CD1c-positive myeloid dendritic cell (primary cell): ENCODE results near the gene MYO18A.
"Not testable (repeated sequence)": the region's sequence is repeated elsewhere in the genome, so short reads cannot be mapped to it uniquely, and the experiment has no call there.

Experiments
- DNase-seq: peaks from one replicate; pipeline ENCODE4 v3.0.0-alpha.2; 2016; ENCODE audit errors: extremely low spot score

MYO18A gene

GRCh38 chr17:29149431-29150064 is 30.6 kb downstream of the MYO18A start:
- peak; percentile 76 for DNase-seq

GRCh38 chr17:29148790-29149430 is 31.3 kb downstream of the MYO18A start:
- peak; percentile 95 for DNase-seq

- no peak for DNase-seq
These were observed 31.9 kb downstream of the MYO18A start for GRCh38 chr17:29148257-29148789.

DNA sequence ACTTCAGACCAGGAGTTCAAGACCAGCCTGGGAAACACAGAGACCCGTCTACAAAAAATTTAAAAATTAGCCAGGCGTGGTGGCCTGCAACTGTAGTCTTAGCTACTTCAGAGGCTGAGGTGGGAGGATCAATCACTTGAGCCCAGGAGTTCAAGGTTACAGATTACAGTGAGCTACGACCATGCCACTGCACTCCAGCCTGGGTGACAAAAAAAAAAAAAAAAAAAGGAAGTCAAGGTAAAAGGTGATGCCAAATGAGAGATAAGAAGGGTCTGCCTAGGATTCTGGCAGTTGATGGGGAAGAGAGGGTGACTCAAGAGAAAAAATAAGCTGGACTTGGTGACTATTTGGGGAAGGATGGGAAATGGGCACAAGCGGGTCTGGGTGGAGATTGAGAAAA is 32.5 kb downstream of the MYO18A start:
- DNase-seq, result no peak

DNA sequence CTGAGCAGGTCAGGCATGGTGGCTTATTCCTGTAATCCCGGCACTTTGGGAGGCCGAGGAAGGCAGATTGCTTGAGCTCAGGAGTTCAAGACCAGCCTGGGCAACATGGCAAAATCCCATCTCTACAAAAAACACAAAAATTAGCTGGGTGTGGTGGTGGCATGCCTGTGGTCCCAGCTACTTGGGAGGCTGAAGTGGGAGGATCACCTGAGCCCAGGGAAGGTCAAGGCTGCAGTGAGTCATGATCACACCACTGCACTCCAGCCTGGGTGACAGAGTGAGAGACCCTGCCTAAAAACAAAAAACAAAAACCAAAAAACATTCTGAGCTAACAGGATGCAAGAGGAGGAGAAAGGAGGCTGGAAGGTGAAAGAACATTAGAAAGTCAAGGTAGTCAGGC is 33.0 kb downstream of the MYO18A start:
- DNase-seq, result not testable (repeated sequence)

DNA sequence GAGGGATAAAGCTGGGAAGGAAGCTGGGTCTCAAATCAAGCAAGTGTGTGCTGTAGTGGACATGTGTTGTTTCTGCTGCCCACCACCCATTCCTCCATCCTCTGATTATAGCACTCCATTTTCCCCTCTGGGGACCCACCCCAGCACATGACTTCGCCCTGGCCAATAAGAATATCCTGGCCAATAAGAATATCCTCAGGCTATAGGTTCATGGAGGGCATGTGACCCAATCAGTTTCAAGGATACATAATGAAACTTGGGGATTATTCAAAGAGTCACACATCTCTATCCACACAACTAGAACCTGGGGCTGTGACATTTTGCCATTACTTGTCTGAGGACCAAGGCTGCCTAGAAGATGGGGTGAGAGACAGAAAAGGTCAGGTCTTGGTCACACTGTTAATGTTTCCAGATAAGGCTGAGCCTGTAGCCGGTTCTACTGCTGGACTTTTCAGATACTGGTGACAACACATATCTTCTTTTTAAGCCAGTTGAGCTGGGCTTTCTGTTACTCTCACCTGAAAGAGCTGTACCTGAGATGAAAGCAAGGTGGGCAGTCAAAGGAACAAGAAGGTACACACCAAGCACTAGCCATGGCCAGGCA is 33.7 kb downstream of the MYO18A start:
- DNase-seq, result no peak

GRCh38 chr17:29145289-29146073 is 34.7 kb downstream of the MYO18A start:
- DNase-seq, result peak; percentile 75

GRCh38 chr17:29143894-29144293 is 36.3 kb downstream of the MYO18A start:
- DNase-seq, result peak; percentile 58

DNA sequence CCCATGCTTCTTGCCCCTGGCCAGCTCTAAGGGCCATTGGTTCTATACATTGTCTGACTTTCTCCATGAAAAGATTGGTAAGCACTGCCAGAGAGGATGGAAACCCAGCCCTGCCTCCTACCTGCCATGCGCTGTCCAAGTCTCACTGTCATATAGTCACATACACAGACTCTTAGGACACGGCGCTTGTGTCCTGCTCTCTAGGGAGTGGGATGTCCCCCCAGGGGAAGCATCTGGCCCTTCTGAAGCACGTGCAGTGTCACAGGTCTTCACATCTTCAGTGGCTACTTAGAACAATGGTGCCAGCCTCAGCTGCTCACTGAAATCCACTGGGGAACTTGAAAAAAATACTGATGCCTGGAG is 38.7 kb downstream of the MYO18A start:
- no peak for DNase-seq

DNA sequence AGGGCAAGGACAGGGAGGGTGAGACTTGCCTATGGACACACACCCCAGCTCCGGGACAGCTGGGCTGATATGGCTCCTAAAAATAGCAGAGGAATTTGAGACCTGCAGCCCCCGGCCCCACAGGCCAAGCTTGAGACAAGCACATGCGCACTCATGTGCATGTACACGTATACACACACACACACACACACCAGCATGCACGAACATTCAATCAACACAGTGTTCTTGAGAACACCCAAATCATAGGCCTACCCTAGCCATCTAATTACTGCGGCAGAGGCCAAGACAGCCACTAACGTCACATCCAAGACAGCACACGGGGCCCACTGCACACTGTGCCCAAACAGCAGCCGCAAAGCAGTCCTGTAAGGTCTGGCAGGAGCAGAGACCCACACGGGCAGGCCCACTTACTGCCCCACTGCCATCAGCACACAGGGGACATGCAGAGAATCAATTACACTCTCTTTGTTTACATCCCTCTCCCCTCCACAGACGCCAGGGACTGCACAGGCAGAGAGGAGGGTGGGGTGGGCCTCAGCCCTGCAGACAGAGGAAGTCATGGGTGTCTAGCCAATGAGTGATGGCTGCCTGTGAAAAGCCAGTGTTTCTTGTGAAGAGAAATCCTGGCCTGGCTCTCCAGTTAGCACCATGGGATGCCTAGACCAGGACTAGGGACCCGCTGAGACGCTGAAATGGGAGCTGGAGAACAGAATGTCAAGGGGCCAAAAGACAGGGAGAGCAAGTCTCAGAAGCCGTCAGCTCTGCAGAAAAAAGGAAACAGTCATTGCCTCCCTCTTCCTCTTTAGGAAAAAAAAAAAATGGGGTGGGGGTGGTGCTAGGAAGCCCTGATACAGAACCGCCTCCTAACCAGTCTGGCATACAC is 39.3 kb downstream of the MYO18A start:
- DNase-seq, result peak; percentile 80

DNA sequence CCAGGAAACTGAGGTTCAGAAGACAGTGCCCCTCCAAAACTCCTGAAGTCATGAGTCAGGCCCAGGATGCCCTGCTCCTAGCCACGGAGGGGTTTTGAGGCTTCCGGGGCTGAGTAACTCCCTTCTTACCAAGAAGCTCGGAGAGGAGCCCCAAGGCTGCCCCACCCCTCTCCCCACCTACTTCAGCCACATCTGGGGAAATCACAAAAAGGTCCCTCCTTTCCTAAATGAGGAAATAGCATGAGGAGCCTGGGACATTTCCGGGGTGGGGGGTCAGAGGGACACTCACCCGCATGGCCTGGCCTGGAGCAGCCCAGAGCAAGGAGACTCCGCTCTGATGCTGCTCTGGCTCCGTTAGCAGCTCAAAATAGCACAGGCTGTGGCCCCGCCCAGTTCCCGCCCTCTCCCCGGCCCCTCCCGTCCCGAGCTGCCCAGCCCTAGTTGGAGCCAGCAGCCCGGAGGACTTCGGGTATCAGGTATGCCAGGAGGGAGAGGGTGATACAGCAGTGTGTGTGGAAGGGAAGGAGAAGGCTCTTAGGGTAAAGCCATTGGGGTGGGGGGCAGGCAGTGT is 40.1 kb downstream of the MYO18A start:
- peak; percentile 87 for DNase-seq

- DNase-seq, result peak; percentile 84
These were observed 41.1 kb downstream of the MYO18A start for GRCh38 chr17:29138971-29139691.

DNA sequence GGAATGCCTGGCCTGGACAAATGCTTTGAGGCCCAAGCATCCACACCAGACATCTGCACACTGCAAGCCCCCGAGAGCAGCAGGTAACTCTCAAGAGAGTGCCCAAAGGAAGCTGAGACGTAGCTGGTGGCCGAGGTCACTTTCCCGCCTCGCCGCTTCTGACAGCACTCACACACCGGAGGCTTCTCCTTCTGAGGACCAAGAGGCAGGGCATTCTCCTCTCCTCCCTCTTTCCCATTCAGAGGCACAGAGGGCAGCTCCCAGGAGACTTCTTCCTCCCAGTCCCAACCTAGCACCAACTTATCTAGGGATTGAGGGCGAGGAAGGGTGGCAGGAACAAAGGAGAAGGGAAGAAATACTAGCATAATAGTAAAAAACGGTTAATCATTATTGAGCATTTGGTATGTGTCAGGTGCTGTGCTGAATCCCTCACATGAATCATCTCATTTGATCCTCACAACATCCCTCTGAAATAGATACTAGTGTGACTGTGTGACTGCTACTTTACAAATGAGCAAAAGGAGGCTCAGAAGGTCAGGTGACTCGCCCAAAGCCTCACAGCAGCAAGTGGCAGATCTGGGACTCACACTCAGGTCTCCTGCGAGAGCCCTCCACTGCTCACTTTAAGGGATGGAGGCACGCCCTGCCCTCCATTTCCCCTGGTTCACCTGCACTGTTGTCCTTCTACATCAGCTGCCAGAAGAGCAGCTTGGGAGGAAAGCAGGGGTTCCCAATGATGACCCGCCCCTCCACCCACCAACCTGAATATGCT is 41.8 kb downstream of the MYO18A start:
- peak; percentile 57 for DNase-seq

DNA sequence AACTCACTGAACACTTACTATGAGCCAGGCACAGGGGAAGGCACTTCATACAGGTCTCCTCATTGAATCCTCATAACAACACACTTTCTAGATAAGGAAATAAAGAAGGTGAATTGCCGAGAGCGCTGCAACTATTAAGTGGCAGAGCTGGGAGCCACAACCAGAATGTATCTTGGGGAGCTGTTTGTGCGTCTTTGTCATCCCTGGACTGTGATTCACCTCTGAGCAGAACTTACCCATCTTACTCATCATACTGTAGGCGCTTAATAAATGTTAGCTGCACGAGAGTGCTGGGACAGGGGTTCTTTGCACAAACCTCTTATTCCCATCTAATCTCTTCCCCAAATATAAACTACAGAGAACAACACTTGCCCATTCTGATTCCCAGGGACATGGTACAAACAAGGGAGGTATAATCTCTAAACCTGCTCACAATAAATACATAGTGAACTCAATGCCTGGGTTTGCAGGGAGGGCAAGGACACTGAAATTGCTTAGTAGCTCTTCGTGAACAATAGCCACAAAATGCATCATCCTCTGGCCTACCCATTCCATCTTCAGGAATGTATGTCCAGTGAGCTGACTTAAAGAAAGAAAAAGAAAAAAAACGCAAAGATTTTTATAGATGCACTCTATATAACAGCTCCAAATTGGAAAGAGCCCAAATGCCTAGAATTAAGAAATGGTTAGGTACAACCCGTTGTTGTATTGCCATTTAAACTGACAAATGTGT is 43.0 kb downstream of the MYO18A start:
- DNase-seq, result peak; percentile 41

GRCh38 chr17:29135464-29135863 is 44.7 kb downstream of the MYO18A start:
- no peak for DNase-seq

DNA sequence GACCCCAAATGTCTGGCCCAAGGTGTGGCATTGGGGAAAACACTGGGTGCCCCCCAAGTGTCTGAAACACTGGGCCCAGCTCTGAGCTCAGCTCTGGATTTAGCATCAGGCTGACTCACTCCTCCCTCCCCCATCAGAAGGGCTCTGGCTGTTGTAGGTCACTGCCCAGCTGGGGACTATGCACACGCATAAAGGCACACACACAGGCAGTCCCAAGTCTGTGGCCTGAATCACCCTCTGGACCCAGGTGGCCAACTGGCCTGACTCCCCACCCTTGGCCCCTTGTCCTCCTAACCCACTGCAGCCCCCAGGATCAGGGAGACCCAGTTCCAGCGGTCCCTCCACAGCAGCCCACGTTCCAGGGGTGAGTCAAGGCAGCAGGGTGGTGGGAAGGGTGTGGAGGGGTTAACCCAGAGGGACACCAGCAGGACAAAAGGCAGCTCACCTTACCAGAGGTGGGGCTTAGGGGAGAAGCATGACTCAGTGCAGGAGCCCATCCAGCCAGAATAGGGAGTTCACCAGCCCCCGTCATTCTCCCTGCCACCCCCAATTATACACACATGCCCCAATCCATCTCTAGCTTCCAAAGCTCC is 47.0 kb downstream of the MYO18A start:
- DNase-seq, result peak; percentile 17

- peak; percentile 14 for DNase-seq
These were observed 48.1 kb downstream of the MYO18A start for GRCh38 chr17:29131814-29132682.
